ENCODE data around the gene CHMP4A. TPM values are rescaled to one million over a fixed set of nuclear protein-coding genes. Genes with fewer than 3 reads are reported as not detected.
A peak's percentile ranks its signal among the peaks of the same experiment; 100 is the strongest.

The CHMP4A gene
- total and polyA plus RNA-seq, 2 of the 13 experiments (the other 11 are each of a cell fraction or from before 2014, with no cell fraction given), result 83.6 to 113 TPM

DNA sequence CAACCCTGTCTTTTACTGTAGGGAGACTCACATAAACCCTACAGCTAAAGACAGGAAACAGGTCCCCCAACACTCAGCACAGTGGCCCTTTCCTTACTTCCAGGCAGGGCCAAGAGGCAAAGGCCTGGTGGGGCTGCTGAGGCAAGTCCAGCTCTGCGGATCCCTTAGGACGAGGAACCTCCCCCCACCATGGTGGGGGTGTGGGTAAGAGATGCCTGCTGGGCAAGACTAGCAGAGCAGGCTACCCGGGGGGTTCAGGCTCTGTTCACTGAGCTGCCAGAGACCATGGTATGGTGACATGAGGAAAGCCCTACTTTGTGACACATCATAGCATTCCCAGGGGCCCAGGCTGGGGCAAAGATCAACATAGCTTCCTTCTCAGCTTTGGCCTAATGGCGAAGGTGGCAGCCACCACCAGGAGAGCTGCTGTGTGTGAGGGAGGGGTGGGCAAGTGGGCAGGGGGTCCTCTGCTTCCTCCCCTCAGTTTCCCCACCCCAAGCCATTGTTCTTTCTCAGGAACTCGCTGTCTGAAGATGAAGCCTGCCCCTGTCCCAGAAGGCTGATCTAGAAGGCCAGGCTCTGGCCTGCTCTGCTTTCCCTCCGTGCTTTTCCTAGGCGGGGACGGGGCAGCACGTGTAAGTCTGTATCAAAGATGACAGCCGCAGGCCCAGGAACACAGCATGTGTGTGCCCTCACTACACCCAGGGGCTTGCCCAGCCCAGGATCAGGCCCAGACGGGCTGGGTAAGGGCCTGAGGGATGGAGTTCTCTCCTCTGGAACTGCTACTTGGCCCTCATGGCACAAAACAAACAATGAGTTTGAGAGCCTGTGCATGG lies 39.2 kb upstream of the CHMP4A start (continued):
- TF ChIP-seq ARHGAP35 (CRISPR knock-in tag; IDR thresholded peaks at IDR 0.05; ENCODE audit: borderline replicate concordance) (peak; percentile 78; the same call in 1 of the 2 replicates), NFYB (CRISPR knock-in tag; IDR thresholded peaks at IDR 0.05) (no peak), SMARCC2 (IDR thresholded peaks at IDR 0.05) (no peak), HNF4G (IDR thresholded peaks at IDR 0.05; ENCODE audit: borderline replicate concordance, low read depth, low read length) (peak; percentile 75; the same call in 1 of the 2 replicates), HNF4G (CRISPR knock-in tag; IDR thresholded peaks at IDR 0.05; ENCODE audit: borderline replicate concordance, low read depth) (peak; percentile 90), ZNF496 (CRISPR knock-in tag; IDR thresholded peaks at IDR 0.05; ENCODE audit: insufficient replicate concordance) (no peak), NFIB (CRISPR knock-in tag; IDR thresholded peaks at IDR 0.05; ENCODE audit: borderline replicate concordance) (no peak), MTF1 (CRISPR knock-in tag; IDR thresholded peaks at IDR 0.05) (no peak), MXD4 (CRISPR knock-in tag; IDR thresholded peaks at IDR 0.05) (0 out of 2 replicates have a peak, but pooled peaks have one; percentile 43), HDAC1 (CRISPR knock-in tag; IDR thresholded peaks at IDR 0.05) (0 out of 2 replicates have a peak, but pooled peaks have one; percentile 62), MEIS1 (CRISPR knock-in tag; IDR thresholded peaks at IDR 0.05; ENCODE audit: borderline replicate concordance) (no peak)
- TF ChIP-seq, protein P1, sequence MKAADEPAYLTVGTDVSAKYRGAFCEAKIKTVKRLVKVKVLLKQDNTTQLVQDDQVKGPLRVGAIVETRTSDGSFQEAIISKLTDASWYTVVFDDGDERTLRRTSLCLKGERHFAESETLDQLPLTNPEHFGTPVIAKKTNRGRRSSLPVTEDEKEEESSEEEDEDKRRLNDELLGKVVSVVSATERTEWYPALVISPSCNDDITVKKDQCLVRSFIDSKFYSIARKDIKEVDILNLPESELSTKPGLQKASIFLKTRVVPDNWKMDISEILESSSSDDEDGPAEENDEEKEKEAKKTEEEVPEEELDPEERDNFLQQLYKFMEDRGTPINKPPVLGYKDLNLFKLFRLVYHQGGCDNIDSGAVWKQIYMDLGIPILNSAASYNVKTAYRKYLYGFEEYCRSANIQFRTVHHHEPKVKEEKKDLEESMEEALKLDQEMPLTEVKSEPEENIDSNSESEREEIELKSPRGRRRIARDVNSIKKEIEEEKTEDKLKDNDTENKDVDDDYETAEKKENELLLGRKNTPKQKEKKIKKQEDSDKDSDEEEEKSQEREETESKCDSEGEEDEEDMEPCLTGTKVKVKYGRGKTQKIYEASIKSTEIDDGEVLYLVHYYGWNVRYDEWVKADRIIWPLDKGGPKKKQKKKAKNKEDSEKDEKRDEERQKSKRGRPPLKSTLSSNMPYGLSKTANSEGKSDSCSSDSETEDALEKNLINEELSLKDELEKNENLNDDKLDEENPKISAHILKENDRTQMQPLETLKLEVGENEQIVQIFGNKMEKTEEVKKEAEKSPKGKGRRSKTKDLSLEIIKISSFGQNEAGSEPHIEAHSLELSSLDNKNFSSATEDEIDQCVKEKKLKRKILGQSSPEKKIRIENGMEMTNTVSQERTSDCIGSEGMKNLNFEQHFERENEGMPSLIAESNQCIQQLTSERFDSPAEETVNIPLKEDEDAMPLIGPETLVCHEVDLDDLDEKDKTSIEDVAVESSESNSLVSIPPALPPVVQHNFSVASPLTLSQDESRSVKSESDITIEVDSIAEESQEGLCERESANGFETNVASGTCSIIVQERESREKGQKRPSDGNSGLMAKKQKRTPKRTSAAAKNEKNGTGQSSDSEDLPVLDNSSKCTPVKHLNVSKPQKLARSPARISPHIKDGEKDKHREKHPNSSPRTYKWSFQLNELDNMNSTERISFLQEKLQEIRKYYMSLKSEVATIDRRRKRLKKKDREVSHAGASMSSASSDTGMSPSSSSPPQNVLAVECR (CRISPR knock-in tag; IDR thresholded peaks at IDR 0.05; ENCODE audit: borderline replicate concordance), result no peak; the same call in none of the 2 replicates
- TF ChIP-seq, protein P2, sequence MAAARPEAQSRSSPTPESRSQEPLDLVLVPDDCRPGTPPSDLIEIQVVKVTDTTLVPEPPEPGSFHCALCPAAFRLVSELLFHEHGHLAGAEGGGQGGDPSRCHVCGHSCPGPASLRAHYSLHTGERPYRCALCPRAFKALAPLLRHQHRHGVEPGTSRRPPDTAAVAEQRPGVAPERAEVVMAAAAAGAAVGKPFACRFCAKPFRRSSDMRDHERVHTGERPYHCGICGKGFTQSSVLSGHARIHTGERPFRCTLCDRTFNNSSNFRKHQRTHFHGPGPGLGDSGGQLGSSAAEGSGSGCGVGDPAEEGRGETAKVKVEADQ (CRISPR knock-in tag; IDR thresholded peaks at IDR 0.05; ENCODE audit: borderline replicate concordance), result no peak; the same call in 1 of the 2 replicates
- TF ChIP-seq, protein P3, sequence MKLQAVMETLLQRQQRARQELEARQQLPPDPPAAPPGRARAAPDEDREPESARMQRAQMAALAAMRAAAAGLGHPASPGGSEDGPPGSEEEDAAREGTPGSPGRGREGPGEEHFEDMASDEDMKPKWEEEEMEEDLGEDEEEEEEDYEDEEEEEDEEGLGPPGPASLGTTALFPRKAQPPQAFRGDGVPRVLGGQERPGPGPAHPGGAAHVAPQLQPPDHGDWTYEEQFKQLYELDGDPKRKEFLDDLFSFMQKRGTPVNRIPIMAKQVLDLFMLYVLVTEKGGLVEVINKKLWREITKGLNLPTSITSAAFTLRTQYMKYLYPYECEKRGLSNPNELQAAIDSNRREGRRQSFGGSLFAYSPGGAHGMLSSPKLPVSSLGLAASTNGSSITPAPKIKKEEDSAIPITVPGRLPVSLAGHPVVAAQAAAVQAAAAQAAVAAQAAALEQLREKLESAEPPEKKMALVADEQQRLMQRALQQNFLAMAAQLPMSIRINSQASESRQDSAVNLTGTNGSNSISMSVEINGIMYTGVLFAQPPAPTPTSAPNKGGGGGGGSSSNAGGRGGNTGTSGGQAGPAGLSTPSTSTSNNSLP (IDR thresholded peaks at IDR 0.05; ENCODE audit: low read depth, low read length), result peak; percentile 55; the same call in 1 of the 2 replicates
- TF ChIP-seq, protein P4, sequence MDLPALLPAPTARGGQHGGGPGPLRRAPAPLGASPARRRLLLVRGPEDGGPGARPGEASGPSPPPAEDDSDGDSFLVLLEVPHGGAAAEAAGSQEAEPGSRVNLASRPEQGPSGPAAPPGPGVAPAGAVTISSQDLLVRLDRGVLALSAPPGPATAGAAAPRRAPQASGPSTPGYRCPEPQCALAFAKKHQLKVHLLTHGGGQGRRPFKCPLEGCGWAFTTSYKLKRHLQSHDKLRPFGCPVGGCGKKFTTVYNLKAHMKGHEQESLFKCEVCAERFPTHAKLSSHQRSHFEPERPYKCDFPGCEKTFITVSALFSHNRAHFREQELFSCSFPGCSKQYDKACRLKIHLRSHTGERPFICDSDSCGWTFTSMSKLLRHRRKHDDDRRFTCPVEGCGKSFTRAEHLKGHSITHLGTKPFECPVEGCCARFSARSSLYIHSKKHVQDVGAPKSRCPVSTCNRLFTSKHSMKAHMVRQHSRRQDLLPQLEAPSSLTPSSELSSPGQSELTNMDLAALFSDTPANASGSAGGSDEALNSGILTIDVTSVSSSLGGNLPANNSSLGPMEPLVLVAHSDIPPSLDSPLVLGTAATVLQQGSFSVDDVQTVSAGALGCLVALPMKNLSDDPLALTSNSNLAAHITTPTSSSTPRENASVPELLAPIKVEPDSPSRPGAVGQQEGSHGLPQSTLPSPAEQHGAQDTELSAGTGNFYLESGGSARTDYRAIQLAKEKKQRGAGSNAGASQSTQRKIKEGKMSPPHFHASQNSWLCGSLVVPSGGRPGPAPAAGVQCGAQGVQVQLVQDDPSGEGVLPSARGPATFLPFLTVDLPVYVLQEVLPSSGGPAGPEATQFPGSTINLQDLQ (CRISPR knock-in tag; IDR thresholded peaks at IDR 0.05), result no peak; the same call in 1 of the 2 replicates

All from HepG2 (cell line).